Right renal cortex interstitium (tissue), 3 donors: ENCODE measurements around the gene GIPC2. TPM values are rescaled to one million over a fixed set of nuclear protein-coding genes. Genes with fewer than 3 reads are reported as not detected.
"Not testable (repeated sequence)": the region's sequence is repeated elsewhere in the genome, so short reads cannot be mapped to it uniquely, and the experiment has no call there.

ENCODE experiments used
- DNase-seq, 3 donors: peaks; one replicate each; pipeline ENCODE4 v3.0.0-alpha.2; 2013; ENCODE audit warnings: low read depth in 3 of 3, low spot score in 2 of 3
- polyA plus RNA-seq, 3 donors: library from polyadenylated mRNA; unstranded; fragments of 120-200 nt; gene quantifications; one replicate each; pipeline ENCODE4 v1.2.1, GENCODE V29; 2013; ENCODE audit not compliant: insufficient read length in 3 of 3

Gene GIPC2
- polyA plus RNA-seq, 3 donors: 16.3 to 21.5 (median 21.2) TPM

DNA sequence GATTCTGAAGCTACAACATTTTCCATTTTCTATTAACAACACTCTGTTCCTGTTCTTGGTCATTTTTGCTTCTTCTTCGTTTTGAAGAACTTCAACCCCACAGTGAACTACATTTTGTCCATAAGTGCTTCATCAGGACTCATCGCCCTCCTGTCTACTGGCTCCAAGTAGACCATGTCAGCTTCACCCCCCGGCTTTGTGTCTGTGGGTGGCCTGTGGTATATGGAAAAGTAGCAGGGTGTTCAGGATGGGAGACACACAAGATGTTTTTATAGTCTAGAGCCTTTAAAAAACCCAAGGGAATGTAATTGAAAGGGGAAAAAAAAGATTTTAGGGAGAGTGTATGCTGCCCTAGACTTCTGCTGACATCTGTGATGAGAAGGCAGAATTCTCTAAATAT lies 46.1 kb downstream of the GIPC2 start:
- no peak for DNase-seq

DNA sequence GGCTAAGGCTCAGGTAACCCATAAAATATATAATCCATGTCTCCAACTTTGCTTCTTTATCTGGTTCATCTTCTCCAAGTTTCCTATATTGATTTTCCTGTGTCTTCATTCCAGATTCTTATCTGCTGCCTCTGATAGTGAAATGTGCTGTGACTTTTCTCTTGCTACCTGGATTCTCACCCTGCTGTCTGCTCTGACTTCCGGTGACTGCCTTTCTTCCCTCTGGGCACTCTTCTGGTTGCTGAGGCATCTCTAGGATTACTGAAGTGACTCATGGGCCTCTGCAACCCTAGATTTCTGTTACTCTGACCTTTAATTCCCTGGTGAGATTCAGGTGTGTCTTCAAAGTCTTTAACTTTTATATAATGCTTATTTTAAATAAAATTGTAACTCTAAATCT lies 46.9 kb downstream of the GIPC2 start:
- DNase-seq: no peak

GRCh38 chr1:78093560-78093959 lies 47.8 kb downstream of the GIPC2 start:
- DNase-seq: no peak

DNA sequence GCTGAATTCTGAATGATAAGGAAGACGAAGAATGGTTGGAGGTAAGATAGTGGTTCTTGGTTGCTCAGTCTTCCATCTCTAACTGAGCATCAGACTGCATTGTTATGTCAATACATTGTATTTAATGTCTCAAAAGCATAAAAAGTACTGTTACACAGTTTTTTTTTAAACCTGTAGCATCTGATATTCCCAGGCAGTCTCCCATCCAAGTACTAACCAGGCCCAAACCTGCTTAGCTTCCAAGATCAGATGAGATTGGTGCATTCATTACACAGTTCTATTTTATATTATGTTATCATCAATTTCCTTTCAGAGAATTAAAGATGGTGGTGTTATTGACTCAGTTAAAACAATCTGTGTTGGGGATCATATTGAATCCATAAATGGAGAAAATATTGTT lies 48.9 kb downstream of the GIPC2 start:
- DNase-seq: no peak

- no peak for DNase-seq
Observed at GRCh38 chr1:78095593-78095992, 49.8 kb downstream of the GIPC2 start.

- no peak for DNase-seq
Observed at GRCh38 chr1:78096017-78096416, 50.3 kb downstream of the GIPC2 start.

DNA sequence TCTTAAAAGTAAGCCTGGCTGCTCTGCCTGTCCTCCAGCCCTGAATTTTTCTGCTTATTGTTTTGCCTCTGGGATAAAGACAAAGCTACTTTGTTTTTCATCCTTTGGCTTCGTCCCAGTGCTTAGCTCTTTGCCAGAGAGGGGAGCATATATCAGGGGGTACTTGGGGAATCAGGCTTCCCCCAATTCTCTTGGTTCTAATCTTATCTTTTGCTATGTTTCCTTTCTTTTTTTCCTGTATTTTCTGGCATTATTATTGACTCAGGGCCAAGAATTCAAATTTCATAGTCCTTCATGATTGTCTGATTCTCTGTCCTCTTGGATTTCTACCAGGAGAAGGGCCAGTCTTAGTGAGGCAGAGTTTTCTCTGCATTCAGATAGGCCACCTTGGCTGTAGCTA lies 51.2 kb downstream of the GIPC2 start:
- no peak for DNase-seq

DNA sequence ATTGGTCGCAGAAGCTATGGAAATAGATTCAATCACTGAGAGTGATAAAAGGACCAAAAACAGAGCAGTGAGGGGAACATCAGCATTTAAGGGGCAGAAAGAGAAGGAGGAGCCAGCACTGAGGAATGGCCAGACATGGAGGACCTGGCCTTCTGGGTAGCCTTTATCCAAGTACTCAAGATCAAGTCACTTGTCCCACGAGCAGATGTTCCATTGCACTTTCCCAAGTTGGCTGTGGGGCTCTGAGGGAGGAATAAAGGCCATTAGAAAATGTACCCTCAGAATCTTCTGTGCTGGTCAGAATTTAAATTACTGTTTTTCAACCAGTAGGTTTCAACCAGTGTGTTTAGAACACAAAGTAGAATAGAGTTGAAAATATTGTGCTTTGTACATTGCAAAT lies 55.3 kb downstream of the GIPC2 start:
- DNase-seq: no peak

DNA sequence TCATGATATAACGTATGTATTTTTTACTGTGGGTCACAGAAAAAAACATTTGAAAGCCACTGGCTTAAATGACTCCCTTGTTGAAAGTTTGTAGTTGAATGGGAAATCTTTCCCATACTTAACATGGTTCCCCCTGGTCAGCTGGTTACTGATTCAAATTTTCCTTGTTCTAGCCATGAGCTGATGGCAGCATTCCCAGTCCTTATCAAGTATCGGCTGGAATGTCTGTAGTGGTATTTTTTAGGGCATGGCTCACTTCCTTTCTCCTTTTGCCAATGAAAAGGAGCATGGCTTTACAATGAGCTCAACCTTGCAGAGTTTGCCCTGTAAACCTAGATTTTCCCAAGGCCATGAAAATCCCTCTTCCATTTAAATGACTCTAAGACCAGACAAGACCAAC lies 55.7 kb downstream of the GIPC2 start:
- no peak for DNase-seq

DNA sequence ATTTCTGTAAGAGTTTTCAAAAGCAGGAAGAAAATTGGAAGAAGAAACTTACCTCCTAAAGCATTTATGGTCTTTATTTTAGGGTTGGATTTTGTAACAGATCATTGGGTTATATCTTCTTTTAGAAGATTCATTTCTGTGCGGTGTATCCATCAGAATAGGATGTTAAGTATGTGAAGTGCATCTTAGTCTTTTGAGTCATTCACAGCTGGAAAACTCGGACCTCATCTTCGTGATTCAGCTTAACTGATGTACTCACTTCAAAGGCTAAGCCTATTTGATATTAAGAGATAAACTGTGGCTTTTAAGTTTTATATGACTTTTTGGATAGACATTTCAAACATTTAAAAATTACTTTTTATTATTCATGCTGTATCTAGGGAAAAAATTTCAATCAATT lies 56.3 kb downstream of the GIPC2 start:
- DNase-seq: no peak

- DNase-seq: no peak
Observed at GRCh38 chr1:78102916-78103315, 57.1 kb downstream of the GIPC2 start.

DNA sequence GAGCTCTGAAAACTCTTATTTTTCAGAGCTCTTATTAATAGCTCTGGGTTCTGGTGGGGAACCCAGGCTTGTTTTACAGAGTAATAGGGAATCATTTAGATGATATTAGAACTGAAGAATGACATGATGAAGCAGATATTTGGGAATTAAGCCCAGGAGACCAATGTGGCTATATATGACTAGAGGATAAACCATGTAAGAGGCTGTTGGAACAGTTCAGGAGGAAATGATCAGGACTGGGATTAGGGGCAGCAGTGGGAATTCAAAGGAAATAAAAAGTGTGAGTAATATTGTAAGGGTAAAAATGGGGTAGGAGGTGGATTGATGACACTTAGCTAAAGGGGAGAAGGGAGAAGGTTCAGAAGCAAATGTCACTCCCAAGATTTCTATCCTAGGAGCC lies 58.6 kb downstream of the GIPC2 start:
- DNase-seq: no peak

DNA sequence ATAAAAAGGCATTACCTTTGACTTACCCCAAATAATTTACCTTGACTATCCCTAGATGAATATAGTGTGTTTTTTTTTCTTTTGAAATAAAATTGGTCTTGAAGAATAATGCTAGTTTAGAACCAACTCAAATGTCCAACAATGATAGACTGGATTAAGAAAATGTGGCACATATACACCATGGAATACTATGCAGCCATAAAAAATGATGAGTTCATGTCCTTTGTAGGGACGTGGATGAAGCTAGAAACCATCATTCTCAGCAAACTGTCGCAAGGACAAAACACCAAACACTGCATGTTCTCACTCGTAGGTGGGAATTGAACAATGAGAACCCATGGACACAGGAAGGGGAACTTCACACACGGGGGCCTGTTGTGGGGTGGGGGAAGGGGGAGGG lies 63.9 kb downstream of the GIPC2 start:
- not testable (repeated sequence) for DNase-seq

DNA sequence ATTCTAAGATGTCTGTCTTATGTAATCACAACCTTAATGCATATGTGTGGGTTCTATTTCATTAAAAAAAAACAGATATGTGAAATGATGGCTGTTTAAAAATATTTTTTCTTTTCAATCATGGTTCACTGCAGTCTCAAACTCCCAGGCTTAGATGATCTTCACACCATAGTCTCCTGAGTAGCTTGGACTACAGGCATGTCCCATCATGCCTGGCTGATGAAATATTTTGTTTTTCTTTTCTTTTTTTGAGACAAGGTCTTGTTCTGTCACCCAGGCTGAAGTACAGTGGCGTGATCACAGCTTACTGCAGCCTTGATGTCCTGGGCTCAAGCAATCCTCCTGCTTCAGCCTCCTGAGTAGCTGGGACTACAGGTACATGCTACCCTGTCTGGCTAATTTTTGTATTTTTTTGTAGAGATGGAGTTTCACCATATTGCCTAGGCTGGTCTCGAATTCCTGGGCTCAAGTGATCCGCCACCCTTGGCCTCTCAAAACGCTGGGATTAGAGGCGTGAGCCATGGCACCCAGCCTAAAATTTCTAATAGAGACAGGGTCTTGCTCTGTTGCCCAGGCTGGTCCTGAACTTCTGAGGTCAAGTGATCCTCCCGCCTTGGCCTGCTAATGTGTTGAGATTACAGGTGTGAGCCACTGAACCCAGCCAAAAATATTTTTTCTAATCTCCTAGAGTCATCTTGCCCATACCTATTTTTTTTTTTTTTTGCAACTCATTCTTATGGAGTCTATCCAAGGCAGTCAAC lies 67.6 kb downstream of the GIPC2 start:
- DNase-seq: no peak

DNA sequence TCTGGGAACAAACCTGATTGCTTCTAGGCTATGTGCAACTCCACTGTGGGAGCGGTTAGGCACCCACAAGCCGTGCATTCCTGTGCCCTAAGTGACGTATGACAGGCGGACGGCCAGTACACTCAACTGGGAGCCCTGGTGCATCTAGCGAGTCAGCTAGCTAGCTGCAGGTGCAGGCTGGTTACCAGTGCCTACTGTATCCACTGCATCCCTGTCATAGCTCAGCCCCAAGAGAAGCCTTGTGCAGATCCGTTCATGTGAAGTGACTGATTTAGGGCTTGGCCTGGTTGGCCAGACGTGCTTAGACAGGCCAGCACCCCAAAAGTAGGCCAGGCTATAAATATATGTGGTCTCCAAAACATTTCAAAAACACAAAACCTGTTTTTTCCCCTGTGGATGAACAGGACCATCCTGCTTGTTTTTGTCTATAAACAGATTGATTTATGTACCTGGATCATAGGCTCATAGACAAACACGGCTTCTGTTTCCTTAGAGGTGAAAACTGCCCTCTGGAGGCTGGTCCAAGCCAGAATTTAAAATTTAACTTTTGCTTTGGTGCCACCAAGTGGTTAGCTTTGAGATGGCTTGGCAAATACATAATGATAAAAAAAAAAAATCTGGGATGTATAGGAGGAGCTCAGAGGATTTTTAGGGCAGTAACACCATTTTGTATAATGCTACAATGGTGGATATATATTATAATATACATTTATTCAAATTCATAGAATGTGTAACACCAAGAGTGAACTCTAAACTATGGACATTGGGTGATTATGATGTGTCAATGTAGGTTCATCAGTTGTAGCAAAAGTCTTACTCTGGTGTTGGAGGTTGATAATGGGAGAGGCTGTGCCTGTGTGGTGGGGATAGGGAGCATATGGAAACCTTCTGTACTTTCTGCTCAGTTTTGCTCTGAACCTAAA lies 68.5 kb downstream of the GIPC2 start:
- DNase-seq: peak; percentile 48 to 58 (median 56)

- not testable (repeated sequence) for DNase-seq
Observed at GRCh38 chr1:78120485-78120884, 74.7 kb downstream of the GIPC2 start.

DNA sequence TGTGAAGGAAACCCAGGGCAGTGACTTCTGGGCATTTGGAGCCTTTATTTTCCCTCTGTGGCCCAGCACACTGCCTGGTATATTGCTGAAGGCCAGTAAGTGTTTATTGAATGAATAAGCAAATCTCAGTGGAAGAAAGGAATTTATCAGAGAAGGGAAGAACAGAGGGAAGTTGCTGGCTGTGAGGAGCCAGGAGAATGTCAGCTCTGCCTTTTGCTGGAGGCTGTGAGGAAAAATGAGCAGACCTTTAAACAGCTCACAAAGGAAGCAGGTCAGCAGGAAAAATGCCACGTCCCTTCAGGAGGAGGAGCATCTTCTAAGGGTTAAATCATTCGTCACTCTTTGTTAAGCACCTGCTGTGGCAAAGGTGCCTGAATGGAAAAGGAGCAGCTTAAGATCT lies 75.9 kb downstream of the GIPC2 start:
- no peak for DNase-seq

DNA sequence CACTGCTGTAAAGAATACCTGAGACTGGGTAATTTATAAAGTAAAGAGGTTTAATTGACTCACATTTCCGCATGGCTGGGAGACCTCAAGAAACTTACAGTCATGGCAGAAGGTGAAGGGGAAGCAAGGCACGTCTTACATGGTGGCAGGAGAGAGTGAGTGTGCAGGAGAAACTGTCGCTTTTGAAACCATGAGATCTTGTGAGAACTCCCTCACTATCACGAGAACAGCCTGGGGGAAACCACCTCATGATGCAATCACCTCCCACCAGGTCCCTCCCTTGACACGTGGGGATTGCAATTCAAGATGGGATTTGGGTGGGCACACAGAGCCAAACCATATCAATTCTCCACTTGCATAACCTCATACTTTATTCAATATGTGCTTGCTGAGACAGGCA lies 76.6 kb downstream of the GIPC2 start:
- DNase-seq: no peak

DNA sequence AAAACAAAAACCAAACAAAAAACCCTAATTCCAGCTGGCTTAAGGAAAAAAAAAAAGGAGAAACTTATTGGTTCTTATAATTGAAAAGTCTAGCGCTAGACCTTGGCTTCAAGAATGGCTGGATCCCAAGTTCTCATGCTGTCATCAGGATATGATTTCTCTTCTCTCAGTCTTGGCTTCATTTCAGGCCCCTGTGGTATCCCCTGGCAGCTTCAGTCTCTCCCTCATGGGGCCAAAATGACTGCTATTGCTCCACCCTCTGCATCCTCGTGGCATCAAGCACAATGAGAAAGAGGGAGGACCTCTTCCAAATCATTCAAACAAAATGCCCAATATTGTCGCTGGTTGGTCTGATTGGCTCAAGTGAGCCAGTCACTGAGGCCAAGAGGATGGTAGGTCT lies 80.7 kb downstream of the GIPC2 start:
- DNase-seq: no peak

- DNase-seq: no peak
Observed at GRCh38 chr1:78132174-78132947, 86.6 kb downstream of the GIPC2 start.

GRCh38 chr1:78132948-78133322 lies 87.2 kb downstream of the GIPC2 start:
- no peak for DNase-seq
